Spleen (tissue), 7 donors: ENCODE results near the gene PAM.

Source experiments
- POLR2A ChIP-seq, 3 donors: fragments of 450-650 bp; IDR thresholded peaks; one replicate each; pipeline ENCODE4 v1.5.1; 2017; ENCODE audit warnings: antibody characterized with exemption in 3 of 3, mild to moderate bottlenecking in 1 of 3
- TF ChIP-seq, protein P1 (sequence below), 11 experiments: fragments of 200-600 bp in 7 of 11; fragments of 450-650 bp in 4 of 11; sonication (generic) in 4 of 11; IDR thresholded peaks in 8 of 11; conservative IDR thresholded peaks in 3 of 11; 1 replicate in 7 of 11; 2 replicates in 4 of 11; pipeline versions ENCODE4 v1.4.0 to v1.8.0; 2016 to 2021; ENCODE audit warnings: antibody characterized with exemption in 11 of 11, inconsistent platforms in 4 of 11, mild to moderate bottlenecking in 1 of 11
- donor health status: DM: no; HTN: no; CAD: no; lungs with moderate emphysema.
- donor health status: DM: no; HTN: no; CAD: no.
- donor health status: DM: no; HTN: no; CAD: no.

DNA sequence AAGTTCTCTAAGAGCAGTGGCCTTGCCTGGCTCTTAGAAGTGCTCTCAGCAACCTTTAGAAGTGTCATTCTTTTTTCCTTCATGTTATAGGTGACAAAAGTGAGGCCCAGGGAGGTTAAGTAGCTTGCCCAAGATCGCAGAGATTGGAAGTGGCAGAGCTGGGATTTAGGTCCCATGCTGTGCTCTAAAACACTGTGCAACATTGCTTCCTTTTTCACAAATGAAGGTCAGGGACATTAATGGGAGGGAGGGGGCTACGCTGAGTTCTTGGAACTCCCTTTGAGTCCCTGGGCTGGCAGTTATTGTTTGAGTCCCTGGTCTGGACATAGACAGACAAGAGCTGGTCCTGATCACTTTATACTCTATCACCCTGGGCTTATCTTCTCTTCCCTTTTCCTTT lies 45.3 kb downstream of the PAM start:
- TF ChIP-seq, protein P1, sequence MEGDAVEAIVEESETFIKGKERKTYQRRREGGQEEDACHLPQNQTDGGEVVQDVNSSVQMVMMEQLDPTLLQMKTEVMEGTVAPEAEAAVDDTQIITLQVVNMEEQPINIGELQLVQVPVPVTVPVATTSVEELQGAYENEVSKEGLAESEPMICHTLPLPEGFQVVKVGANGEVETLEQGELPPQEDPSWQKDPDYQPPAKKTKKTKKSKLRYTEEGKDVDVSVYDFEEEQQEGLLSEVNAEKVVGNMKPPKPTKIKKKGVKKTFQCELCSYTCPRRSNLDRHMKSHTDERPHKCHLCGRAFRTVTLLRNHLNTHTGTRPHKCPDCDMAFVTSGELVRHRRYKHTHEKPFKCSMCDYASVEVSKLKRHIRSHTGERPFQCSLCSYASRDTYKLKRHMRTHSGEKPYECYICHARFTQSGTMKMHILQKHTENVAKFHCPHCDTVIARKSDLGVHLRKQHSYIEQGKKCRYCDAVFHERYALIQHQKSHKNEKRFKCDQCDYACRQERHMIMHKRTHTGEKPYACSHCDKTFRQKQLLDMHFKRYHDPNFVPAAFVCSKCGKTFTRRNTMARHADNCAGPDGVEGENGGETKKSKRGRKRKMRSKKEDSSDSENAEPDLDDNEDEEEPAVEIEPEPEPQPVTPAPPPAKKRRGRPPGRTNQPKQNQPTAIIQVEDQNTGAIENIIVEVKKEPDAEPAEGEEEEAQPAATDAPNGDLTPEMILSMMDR (IDR thresholded peaks at IDR 0.05 in 8 of 11, conservative IDR thresholded peaks at IDR 0.05 in 3 of 11), result no peak
- no peak for TF ChIP-seq POLR2A (IDR thresholded peaks at IDR 0.05)
